GM18951 (cell line): ENCODE data around the gene DNAAF5.

ENCODE experiments used
- POLR2A ChIP-seq: IDR thresholded peaks from 4 replicates; pipeline ENCODE4 v1.6.1; 2011; ENCODE audit warnings: mild to moderate bottlenecking; ENCODE audit not compliant: insufficient read length, insufficient read depth; ENCODE audit errors: extremely low read depth
- in situ Hi-C: fragments of 300-500 bp; cut with MboI; formaldehyde crosslinking; loops from one replicate; pipeline ENCODE4 v1.12.0; 2022; ENCODE audit warnings: low sequenced_read_pairs, mixed read lengths, inconsistent platforms; ENCODE audit not compliant: unreplicated experiment

DNAAF5 gene

DNA sequence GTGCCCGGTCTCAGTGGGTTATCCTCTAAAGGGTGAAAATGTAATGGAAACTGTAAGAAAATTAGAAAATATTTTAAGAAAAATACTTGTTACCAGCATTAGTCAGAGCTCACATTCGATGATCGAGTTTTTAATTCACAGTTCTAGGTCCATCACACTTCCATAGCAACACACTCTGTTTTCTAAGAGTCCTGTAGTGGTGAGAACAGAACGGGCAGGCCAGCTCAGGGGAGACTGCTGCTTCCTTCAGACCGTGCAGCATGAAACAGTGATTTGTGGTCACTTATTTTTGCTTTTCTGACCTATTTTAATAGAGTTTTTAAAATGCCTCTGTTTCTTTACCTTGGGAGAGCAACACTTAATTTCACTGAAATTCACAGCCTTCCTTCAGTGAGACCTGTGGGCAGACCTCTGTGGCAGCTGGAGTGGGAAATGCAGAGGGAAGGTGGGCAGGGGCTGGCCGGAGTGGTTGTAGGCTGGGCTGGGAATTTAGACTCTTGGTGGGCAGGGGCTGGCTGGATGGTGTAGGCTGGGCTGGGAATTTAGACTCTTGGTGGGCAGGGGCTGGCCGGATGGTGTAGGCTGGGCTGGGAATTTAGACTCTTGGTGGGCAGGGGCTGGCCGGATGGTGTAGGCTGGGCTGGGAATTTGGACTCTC lies 107.2 kb downstream of the DNAAF5 start:
- no peak for TF ChIP-seq POLR2A
- in situ Hi-C loops = no loop called here

DNA sequence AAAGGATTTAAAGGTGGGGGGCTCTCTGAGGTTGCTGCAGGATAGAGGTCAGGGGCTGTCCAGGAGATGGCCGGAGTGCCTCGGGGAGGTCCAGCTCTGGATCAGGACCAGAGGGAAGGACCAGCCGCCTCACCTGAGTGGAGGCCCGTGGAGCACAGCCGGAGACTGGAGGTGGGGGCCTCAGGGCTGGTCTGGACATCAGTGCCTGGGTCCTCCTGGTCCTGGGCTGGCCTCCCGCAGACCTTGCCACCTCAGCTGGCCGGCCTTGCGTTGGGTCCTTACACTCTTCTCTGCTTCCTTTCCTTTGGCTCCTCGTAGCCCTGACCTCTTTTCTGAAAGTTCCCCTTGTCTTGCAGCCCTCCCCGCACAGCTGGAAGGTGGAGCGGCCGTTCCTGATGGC lies 107.8 kb downstream of the DNAAF5 start:
- no peak for TF ChIP-seq POLR2A
- in situ Hi-C loops = no loop called here

DNA sequence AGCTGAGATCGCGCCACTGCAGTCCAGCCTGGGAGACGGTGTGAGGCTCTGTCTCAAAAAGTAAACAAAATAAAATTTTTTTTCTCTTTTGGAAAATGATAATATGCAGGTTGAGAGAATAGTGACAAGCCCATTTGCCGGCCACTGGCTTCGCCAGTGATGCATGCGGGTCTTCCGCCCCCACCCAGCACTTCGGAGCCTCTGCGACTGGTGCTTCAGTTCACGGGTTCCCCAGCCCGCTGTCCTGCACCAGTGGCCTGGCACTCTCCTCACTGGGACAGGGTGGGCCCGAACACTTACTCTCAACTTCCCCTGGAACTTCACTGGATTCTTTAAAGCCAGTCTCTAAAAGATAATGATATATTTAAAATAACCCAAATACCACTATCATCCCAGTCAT lies 108.5 kb downstream of the DNAAF5 start:
- no peak for TF ChIP-seq POLR2A

DNA sequence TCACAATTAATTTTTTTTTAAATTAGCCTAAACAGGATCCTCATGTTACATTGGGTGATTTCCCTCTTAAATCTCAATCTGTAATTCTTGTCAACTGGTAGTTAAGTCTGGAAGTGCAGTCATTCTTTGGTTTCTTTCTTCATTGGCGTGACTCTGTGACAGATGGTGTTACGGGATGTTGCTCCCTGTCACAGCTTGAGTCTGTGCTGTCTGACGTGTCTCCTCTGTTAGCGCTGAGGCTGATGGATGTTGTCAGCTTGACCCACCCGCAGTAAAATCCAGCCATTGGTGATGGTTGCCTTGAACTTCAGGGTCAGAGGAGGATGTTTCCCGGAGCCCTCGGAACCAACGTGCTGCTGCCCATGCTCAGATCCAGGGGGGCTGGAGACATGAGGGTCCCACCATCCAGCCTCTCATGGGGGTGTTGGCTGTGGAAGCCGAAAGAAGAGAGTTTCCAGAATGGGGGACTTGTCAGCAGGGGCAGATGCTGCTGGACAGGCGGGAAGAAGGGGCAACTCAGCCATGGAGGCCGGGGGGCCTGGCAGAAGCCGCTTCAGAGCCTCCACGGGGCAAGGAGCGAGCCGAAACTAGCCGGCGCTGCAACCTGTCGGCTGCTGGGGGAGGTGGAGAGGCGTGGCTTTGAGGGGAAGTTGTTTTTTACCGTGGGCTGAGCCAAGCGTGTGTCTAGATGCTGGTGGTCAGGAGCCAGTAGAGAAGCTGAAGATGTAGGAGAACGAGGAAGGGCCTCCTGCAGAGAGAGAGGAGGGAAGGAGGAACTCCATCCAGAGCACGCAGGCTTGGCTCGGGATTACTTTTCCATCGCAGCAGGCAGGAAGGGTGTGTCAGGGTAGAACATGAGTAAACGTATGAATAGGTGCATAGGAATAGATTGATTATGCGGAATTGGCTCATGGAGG lies 109.2 kb downstream of the DNAAF5 start:
- in situ Hi-C loops = no loop called here

More for the DNA sequence above, 108.5 kb downstream of the DNAAF5 start:
- in situ Hi-C loops = no loop called here

More for the DNA sequence above, 109.2 kb downstream of the DNAAF5 start:
- no peak for TF ChIP-seq POLR2A
